HG03159 (cell line): Measurements from ENCODE around the gene PTPRN2.
"Not testable (repeated sequence)": the region's sequence is repeated elsewhere in the genome, so short reads cannot be mapped to it uniquely, and the experiment has no call there.

Experiments used
- ATAC-seq: cut with Tn5 transposase; IDR thresholded peaks from one replicate; pipeline ENCODE4 v1.9.1; 2021; ENCODE audit warnings: mild to moderate bottlenecking, moderate library complexity; ENCODE audit not compliant: unreplicated experiment

The PTPRN2 gene

GRCh38 chr7:158391541-158391940, 196.1 kb downstream of the PTPRN2 start:
- no peak for ATAC-seq

DNA sequence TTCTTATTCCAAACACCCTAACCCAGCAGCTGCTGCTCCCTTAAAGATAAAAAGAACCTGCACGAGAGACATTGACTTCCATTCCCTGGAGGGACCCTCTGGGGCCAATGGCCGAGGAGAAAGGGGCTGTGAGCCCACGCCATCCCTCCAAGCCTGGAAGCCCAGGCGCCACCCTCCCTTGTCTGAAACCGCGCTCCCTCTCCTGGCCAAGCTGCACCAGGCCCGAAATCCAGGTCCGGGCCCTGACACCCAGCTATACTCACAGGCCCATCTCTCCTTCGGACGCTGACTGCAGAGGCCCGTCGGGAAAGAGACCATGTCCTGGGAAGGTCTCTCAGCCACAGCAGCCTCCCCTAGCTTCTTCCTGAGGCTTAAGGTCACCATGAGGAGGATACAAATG, 196.5 kb downstream of the PTPRN2 start:
- no peak for ATAC-seq

GRCh38 chr7:158390460-158390859, 197.2 kb downstream of the PTPRN2 start:
- no peak for ATAC-seq

- ATAC-seq = no peak
Measured at GRCh38 chr7:158389514-158390425, 197.9 kb downstream of the PTPRN2 start.

GRCh38 chr7:158388928-158389327, 198.7 kb downstream of the PTPRN2 start:
- ATAC-seq = no peak

- no peak for ATAC-seq
Measured at GRCh38 chr7:158388072-158388471, 199.6 kb downstream of the PTPRN2 start.

DNA sequence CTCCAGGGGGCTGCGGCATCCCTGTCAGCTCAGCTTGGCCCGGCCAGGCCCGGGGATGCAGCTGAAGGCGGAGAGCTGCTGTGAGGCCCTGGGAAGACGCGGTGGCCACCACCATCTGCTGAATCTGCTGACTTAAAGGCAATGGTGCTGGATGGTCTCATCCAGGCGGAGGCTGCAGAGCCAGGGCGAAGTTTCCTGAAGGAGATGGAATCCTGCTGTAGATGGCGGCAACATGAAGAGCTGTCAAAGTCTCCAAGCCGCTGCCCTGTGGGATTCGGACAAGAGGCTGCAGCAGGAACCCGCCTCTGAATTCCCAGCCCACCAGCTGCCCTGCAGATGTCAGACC, 200.1 kb downstream of the PTPRN2 start:
- no peak for ATAC-seq

GRCh38 chr7:158386866-158387545, 200.6 kb downstream of the PTPRN2 start:
- no peak for ATAC-seq

DNA sequence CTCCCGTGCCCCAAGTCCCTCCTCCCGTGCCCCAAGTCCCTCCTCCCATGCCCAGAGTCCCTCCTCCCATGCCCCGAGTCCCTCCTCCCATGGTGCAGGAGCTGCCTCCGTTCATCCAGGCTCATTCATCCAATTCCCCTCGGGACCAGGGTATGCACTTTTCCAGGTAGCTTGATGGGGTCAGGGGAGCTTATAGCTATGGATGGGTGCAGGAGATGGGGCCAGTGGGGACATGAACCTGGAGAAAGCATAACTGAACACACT, 201.3 kb downstream of the PTPRN2 start:
- ATAC-seq = no peak

GRCh38 chr7:158385496-158386354, 201.9 kb downstream of the PTPRN2 start:
- ATAC-seq = not testable (repeated sequence)

DNA sequence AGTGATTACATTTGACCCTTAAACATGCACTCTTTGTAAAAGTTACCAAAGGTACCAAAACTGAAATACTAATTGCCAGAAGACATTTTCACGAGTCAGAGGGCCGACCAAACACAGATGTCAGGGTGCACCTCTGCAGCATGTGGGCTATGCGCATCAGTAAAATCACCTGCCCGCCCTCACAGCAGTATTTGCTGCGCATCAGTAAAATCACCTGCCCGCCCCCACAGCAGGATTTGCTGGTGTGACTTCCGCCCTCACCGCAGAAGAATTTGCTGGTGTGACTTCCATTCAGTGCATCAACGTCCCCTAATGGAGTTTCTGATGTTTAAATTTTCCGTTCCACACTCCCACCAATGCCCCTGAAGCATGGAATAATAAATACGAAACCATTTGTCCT, 202.9 kb downstream of the PTPRN2 start:
- ATAC-seq = no peak

GRCh38 chr7:158383665-158384064, 204.0 kb downstream of the PTPRN2 start:
- no peak for ATAC-seq

DNA sequence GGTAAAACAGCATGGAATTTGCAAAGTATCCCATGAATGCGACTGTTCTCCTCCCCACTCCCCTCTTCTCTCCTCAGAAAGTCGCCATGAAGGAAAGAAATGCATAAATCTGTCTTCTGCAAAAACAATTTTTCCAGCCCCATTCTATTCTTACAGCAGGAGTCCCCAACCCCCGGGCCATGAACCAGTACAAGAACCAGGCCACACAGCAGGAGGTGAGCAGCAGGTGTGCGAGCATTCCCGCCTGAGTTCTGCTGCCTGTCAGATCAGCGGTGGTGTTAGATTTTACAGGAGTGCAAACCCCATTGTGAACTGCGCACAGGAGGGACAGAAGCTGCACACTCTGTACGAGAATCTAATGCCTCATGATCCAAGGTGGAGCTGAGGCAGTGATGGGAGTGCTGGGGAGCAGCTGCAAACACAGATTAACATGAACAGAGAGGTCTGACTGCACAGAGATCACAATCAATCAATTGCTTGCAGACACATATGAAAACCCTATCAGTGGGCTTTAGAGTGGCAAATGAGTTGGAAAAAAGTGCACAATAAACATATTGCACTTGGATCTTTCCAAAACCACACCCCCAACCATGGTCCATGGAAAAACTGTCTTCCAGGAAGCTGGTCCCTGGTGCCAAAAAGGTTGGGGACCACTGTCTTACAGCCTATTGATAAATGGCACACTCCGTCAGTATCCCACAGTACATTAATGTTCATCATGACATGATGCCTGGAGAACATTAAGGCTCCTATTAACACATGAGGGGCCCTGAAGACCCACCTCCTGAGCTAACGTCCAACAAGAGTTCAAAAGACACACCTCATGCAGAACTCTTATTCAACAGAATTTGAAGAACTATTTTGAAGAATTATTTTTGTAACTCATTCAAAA, 205.0 kb downstream of the PTPRN2 start:
- ATAC-seq = no peak

DNA sequence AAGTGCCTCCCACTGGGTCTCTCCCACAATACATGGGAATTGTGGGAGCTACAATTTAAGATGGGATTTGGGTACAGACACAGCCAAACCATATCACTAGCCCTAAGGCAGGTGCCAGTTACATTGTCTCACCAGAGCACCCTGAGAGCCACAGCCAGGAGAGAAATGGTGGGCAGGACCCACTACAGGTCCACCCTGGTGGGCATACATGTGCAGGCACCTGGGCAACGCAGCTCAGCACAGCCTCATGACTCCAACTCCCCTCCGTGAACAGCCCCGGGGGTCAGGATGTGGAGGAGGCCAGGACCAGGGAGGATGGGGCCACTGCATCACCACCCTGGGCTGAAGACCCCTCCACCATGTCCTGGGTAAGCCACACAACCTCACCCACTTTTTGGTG, 205.7 kb downstream of the PTPRN2 start:
- no peak for ATAC-seq

DNA sequence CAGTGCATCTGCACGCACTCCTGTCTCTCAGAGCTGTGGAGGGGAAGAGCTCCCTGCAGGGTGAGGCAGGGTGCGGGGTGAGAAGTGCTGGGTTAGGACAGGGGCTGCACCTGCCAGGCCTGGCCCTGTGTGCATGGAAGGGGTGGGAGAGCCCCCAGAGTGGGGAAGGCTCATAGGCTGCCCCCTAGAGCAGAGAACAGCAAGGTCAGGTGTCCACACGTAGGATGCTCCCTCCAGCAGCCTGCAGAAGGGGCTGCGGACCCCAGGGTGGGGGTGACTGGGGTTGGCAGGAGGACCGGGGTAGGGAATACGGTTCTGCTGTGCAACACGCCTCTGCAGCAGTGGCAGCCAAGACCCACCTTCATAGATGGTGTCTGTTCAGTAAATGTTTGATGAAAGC, 208.6 kb downstream of the PTPRN2 start:
- no peak for ATAC-seq

DNA sequence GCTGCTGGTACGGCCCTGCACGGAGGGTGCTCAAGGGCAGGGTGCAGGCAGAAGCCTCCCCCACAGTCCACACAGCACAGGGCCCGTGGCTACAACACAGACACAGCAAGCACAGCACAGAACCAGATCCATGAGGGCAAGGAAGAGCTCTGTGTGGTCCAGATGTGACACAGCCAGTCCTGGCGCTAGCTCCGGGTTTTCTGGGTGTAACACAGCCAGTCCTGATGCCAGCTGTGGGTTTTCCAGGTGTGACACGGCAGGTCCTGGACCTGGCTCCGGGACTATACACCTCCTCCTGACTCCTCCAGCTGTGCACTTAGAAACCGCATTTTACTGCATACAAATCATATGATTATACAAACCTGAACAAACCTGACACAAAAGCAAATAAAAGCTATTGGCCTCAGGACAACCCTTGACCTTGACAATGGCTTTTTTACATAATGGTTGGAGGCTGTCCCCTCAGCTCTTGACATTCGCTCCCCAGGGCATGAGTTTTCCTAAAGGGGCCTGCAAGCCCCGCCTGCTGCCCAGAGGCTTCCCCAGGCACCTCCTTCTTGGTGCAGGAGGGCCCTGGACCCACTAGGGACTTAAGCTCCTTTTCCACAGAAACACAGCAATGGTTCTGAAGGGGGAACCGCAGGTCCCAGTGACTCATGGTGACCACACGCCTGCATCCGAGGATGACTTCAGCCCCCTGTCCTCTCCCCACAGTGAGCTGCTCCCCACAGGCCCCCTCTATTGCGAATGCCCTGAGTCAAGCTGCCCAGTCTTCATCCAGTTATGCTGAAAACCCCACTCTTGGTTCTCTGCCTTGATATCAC, 209.6 kb downstream of the PTPRN2 start:
- ATAC-seq = no peak

DNA sequence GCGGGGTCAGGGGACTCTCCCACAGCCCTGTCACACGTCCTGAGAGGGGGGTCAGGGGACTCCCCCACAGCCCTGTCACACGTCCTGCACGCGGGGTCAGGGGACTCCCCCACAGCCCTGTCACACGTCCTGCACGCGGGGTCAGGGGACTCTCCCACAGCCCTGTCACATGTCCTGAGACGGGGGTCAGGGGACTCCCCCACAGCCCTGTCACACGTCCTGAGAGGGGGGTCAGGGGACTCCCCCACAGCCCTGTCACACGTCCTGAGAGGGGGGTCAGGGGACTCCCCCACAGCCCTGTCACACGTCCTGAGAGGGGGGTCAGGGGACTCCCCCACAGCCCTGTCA, 210.8 kb downstream of the PTPRN2 start:
- not testable (repeated sequence) for ATAC-seq

- not testable (repeated sequence) for ATAC-seq
Measured at GRCh38 chr7:158376146-158376838, 211.3 kb downstream of the PTPRN2 start.

DNA sequence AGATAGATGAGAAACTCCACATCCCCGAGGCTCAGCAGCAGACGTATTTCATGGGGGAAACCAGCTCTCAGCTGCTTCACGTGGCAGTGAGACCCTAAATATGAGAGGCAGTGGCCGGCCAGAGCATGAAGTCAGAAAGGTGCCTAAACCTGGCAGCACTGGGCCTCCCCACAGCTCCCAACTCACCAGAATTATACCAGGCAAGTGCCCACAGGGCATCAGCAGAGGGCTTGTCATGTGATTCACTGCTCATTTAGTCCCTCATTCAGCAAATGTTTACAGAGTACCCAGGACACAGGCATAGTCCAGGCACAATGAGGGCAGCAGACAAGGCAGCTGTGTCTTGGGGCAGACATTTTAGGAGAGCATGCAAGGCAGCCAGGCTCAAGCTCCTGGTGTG, 212.6 kb downstream of the PTPRN2 start:
- ATAC-seq = no peak
